SK-N-SH (cell line): ENCODE data around the gene FAM3B.

Experiments
- EP300 ChIP-seq, 2 experiments: IDR thresholded peaks; 2 replicates each; pipeline versions ENCODE4 v1.4.0 to v1.6.1; 2012; ENCODE audit warnings: borderline replicate concordance in 1 of 2, low read depth in 1 of 2, low read length in 1 of 2
- GATA2 ChIP-seq: sonication (generic); formaldehyde crosslinking; IDR thresholded peaks from 2 replicates; pipeline ENCODE4 v1.5.0; 2020; ENCODE audit warnings: mild to moderate bottlenecking, missing genetic modification reagents
- SIN3A ChIP-seq: IDR thresholded peaks from 2 replicates; pipeline ENCODE4 v1.6.1; 2012; ENCODE audit warnings: low read depth, mild to moderate bottlenecking, low read length, moderate library complexity, borderline replicate concordance

DNA sequence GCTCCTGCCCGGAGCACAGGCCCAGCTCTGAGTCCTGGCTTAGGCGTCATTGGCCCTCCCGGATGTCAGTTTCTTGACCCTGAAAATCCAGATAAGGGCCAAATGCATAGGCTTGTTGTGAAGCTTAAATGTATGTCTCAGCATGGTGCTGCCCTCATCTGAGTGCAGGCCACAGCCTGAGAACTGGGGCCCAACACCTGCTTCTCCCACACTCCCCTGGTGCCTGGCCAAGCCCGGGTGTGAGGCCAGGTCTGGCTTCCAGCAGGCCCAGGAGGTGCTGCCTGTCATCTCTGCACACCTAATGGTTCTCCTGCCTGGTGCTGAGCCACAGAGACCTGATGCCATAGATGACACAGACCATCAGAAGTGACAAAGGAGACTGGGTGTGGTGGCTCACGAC lies 59.3 kb downstream of the FAM3B start:
- TF ChIP-seq GATA2 (CRISPR knock-in tag) (no peak), SIN3A (no peak), EP300 (IDR thresholded peaks at IDR 0.05; ENCODE audit: borderline replicate concordance in 1 of 2, low read depth in 1 of 2, low read length in 1 of 2) (no peak)
